Panc1 (cell line): Measurements from ENCODE around the gene CDRT4.

Experiments used
- CTCF ChIP-seq: fragments of 450-650 bp; IDR thresholded peaks from 2 replicates; pipeline ENCODE4 v1.5.1; 2017; ENCODE audit warnings: mild to moderate bottlenecking
- POLR2AphosphoS5 ChIP-seq: IDR thresholded peaks from 2 replicates; pipeline ENCODE4 v1.6.1; 2012; ENCODE audit warnings: mild to moderate bottlenecking, low read depth, low read length, moderate library complexity

- TF ChIP-seq CTCF (no peak), POLR2AphosphoS5 (no peak)
Measured at GRCh38 chr17:15514469-15514868, 47.0 kb upstream of the CDRT4 start.
